Fibroblast of mammary gland (primary cell): ENCODE data around the gene SLC22A5.
"Not testable (repeated sequence)": the region's sequence is repeated elsewhere in the genome, so short reads cannot be mapped to it uniquely, and the experiment has no call there.

Experiments
- DNase-seq: peaks from one replicate; pipeline ENCODE4 v3.0.0-alpha.2; 2010; ENCODE audit warnings: low read depth
- H3K4me3 ChIP-seq: 2 replicates; pipeline ENCODE4 v1.5.1; 2011; ENCODE audit warnings: low read depth, mild to moderate bottlenecking, low read length, moderate library complexity; ENCODE audit not compliant: control insufficient read depth
- TF ChIP-seq, protein P1 (sequence below): conservative IDR thresholded peaks from 2 replicates; pipeline ENCODE4 v1.5.1; 2011; ENCODE audit warnings: low read depth, low read length, inconsistent platforms; ENCODE audit not compliant: control insufficient read depth, insufficient read depth

Gene SLC22A5

DNA sequence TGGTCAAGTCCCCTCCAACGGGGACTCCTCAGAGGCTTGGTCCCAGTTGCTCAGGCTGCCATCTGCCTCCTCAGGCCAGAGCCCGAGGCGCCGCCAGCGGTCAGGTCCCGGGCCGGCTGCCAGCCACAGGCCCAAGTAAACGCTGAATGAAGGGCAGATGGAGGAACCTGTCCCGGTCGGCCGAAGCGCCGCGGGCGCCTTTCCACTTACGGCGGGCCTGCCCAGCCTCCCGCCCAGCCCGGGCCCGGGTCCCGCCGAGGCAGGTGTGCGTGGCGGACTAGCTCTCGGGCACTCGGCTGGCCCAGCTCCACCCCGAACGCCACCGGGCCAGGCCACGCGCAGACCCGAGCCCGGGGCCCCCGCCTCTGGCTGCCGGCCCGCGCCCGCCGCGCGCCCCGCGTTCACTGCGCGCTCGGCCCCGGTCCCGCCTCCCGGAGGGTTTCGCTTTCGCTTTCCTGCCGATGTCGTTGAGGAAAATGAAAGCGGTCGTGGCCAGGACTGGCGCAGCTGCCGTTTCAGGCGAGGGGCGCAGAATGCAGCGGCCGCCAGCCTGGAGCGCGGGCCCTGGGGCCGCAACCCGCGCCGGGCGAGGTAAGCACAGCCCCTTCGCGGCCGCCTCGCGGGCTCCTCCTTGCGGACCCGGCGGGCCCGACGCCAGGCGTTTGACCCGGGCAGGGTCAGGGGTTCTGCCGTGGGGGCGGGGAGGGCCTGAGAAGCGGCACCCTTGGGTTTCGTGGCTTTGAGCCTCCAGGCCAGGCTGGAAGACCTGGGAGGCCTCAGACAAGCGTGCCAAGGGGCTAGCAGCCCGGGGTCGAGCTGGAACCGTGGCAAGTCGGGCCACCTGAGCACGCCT is 41.2 kb downstream of the SLC22A5 start:
- DNase-seq: peak; percentile 73
- H3K4me3 ChIP-seq: peak overlapping the region; percentile 69
- TF ChIP-seq, protein P1, sequence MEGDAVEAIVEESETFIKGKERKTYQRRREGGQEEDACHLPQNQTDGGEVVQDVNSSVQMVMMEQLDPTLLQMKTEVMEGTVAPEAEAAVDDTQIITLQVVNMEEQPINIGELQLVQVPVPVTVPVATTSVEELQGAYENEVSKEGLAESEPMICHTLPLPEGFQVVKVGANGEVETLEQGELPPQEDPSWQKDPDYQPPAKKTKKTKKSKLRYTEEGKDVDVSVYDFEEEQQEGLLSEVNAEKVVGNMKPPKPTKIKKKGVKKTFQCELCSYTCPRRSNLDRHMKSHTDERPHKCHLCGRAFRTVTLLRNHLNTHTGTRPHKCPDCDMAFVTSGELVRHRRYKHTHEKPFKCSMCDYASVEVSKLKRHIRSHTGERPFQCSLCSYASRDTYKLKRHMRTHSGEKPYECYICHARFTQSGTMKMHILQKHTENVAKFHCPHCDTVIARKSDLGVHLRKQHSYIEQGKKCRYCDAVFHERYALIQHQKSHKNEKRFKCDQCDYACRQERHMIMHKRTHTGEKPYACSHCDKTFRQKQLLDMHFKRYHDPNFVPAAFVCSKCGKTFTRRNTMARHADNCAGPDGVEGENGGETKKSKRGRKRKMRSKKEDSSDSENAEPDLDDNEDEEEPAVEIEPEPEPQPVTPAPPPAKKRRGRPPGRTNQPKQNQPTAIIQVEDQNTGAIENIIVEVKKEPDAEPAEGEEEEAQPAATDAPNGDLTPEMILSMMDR: peak; percentile 19

DNA sequence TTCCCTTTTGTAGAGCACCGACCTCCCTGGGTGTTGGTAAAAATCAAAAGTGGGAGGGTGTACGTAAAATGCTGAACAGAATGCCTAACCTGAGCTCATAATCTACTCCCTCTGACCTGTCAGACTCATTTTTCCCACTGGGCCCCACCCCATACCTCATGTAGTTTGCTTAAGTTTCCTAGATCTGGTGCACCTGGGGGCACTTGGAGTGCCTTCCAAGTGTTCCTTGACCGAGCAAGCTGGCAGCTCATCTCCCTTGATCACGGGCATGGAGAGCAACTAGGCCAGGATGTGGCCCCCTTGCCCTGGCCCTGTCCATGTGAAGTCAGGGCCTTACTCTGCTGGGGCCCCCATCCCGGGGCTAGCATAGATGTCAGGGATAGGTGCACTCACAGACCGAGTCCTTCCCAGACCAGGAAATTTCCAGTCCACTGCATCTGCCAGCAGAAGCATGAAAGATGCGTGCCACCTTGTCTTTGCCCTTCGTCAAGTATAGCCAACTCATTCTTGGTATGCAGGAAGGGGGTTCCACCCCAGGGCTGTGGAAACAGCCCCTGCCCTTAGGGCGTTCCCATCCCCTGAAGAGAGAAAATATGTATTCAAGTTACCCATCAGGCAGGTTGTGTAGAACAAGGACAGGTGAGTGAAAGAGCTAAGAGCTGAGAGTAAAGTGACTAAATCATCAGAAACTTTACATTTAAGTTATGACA is 41.9 kb downstream of the SLC22A5 start:
- peak overlapping the region; percentile 69 for H3K4me3 ChIP-seq
- TF ChIP-seq, protein P1: no peak
- DNase-seq: no peak

DNA sequence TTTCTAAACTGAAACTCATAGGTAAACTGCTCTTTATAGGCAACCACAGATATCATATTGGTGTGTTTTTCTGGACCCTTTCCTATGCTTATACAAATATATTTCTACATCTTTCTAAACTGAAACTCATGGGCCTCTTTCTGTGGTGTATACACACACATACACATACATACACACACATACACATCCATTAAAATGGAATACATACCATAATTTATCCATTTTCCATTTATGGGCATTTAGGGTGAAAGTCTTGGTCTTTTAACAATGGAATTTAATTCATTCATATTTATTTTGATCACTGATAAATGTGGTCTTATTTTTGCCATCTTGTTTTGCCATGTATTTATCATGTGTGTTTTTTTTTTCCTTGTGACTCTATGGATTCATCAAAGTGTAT is 44.1 kb downstream of the SLC22A5 start:
- no peak for DNase-seq
- H3K4me3 ChIP-seq: no peak overlapping the region

DNA sequence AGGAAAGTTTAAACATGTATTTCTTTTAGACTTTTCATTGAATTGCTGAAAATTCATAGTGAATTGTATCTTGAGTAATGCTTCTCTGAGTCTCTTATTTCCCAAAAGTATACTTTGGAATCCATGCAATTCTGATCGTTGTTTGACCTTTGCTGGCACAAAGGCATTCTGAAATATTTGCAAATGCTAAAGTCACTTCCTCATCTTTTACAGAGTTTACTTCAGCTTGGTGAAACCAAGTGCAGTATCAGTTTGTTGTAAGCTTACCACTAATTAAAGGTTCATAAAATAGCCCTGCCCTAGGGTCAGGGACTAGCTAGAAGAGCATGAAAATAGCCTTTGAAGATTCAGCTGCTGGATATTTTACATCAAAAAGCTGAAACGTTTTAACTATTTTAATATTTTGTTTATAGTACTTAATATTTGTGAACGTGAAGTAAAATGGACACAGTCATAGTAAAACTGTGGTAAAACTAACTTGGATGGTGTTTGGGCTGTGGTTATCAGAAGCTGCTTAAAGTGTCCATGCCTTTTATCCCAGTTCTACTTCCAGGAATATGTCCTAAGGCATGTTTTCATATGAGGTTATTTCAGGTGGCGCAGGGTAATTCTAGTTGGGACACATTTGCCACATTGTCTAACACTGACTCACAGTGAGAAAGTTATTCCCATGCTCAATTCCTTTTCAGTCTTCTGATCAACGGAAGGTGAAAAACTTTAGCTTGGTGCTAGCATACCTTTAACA is 45.3 kb downstream of the SLC22A5 start:
- DNase-seq: peak; percentile 59
- H3K4me3 ChIP-seq: no peak overlapping the region
- TF ChIP-seq, protein P1: no peak

More for the DNA sequence above, 44.1 kb downstream of the SLC22A5 start:
- TF ChIP-seq, protein P1: no peak

DNA sequence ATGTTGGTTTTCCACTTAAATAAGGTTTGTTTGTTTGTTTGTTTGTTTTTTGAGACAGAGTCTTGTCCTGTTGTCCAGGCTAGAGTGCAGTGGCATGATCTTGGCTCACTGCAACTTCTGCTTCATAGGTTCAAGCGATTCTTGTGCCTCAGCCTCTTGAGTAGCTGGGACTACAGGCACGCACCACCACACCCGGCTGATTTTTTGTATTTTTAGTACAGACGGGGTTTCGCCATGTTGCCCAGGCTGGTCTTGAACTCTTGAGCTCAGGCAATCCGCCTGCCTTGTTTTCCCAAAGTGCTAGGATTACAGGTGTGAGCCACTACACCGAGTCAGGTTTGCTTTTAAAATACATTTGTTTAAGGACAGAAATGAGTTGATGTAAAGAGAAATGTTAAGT is 46.0 kb downstream of the SLC22A5 start:
- H3K4me3 ChIP-seq, DNase-seq: not testable (repeated sequence)

DNA sequence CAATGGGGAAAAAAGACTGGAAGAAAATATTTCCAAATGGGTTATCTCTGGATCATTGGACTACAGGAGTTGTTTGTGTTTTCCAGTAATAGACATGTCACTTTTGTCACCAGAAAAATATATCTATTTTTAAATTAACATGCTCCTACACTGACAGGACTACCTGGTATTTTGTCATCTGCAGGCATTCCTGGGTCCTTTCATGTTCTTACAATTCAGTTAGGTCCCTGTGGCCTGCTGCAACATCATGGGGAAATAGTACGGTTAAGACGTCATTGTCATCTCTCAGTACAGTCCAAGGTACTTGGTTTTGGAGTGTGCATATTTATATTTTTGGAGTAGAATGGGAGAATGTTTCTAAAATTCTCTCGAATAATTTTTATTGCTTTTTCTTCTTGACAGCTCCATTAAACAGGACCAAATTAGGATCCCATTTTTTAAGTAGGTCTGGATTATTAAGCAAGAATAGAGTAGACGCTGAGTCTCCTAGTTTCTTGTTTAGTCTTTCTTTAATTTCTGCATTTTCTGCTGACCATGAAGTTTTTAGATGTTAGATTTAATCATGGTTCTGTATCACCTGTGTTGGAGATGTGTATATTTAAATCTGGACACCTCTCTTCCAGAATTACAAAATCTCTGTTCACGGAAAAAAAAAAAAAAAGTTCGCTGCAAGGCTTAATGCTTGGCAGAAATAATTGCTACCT is 46.9 kb downstream of the SLC22A5 start:
- TF ChIP-seq, protein P1: no peak
- no peak overlapping the region for H3K4me3 ChIP-seq

More for the DNA sequence above, 46.9 kb downstream of the SLC22A5 start:
- no peak for DNase-seq
